ENCODE measurements around the gene HOXD1. TPM values are rescaled to one million over a fixed set of nuclear protein-coding genes. Genes with fewer than 3 reads are reported as not detected.

Gene HOXD1
- total and polyA plus RNA-seq, 2 donors (not counting 3 experiments of a cell fraction or from before 2014, with no cell fraction given), result 6.6 to 10.4 TPM

- H3K4me3 ChIP-seq (replicated peaks in 1 of 3; ENCODE audit: insufficient read depth in 1 of 3, low read depth in 1 of 3, low read length in 3 of 3), result peak overlapping the region in 2 of 3 experiments; percentile 73 to 91
- ChIA-PET POLR2A (interaction anchor here (0.7 to 2.5 kb wide), 7 partner anchors 47 to 514 kb away, joined by 3 to 13 read pairs (median 3); no protein-coding TSS in a partner anchor), CTCF (interaction anchor here (0.6 to 9.3 kb wide), 47 partner anchors 11 to 1173 kb away, joined by 3 to 338 read pairs (median 4); partner anchors contain the start of genes HOXD1, HOXD4, HOXD8 and MTX2)
- intact Hi-C loops (cut with micrococcal nuclease) (loop anchor here (1.0 to 2.0 kb wide), 9 partner anchors 39 to 512 kb away; partner anchors contain the start of genes HOXD1 and MTX2), dilution Hi-C loops (cut with MboI; ENCODE audit: extremely low pct_ligation_motif_present, low sequenced_read_pairs) (loop anchor here (25.0 kb wide), 1 partner anchor 497 kb away; no protein-coding TSS in a partner anchor)
- FAIRE-seq (no peak), DNase-seq (ENCODE audit: low read depth, low spot score) (peak; percentile 61)
- H4K20me1 ChIP-seq (replicated peaks; ENCODE audit: control insufficient read depth, extremely low read depth, insufficient read depth, low read length), result no peaks in the 10 kb centered on the region
- TF ChIP-seq CTCF (IDR thresholded peaks at IDR 0.05; ENCODE audit: extremely low read depth in 1 of 2, insufficient read depth in 1 of 2, low read depth in 1 of 2, low read length in 2 of 2), result no peak
- TF ChIP-seq GATA2 (IDR thresholded peaks at IDR 0.05; ENCODE audit: insufficient read depth, insufficient read length, low read depth, low read length), result no peak
- peak overlapping the region; percentile 66 for H3K9ac ChIP-seq (replicated peaks; ENCODE audit: extremely low read depth, insufficient read depth, low read length)
- BruUV-seq (replicated peaks), result no TSS peak
- peak overlapping the region; percentile 52 for H2AFZ ChIP-seq (ENCODE audit: low read depth, low read length)
- H3K9me3 ChIP-seq (replicated peaks; ENCODE audit: control insufficient read depth, insufficient read depth, low read length), result no peaks in the 10 kb centered on the region
- H3K36me3 ChIP-seq (ENCODE audit: control insufficient read depth in 2 of 2, extremely low read depth in 1 of 2, insufficient read depth in 2 of 2, low read length in 2 of 2), result no peaks in the 10 kb centered on the region
- peak overlapping the region; percentile 99 for H3K4me2 ChIP-seq (ENCODE audit: insufficient read depth, low read length)
- H3K79me2 ChIP-seq (ENCODE audit: control insufficient read depth, insufficient read depth, low read length), result peaks cover 69% of the 10 kb centered on the region
- H3K27ac ChIP-seq (ENCODE audit: insufficient read depth, low read depth, low read length), result peak overlapping the region; percentile 73
- H3K27me3 ChIP-seq (ENCODE audit: control insufficient read depth in 2 of 2, insufficient read depth in 2 of 2, low read length in 2 of 2), result no peaks in the 10 kb centered on the region
- H3K4me1 ChIP-seq (ENCODE audit: control insufficient read depth, extremely low read depth, insufficient read depth, low read length), result peaks cover 38% of the 10 kb centered on the region
- no peaks in the 10 kb centered on the region for H3K9me1 ChIP-seq (replicated peaks; ENCODE audit: control insufficient read depth, extremely low read depth, insufficient read depth, low read length)
Measured at GRCh38 chr2:176139661-176140512, 48.6 kb upstream of the HOXD1 start.

Measured in endothelial cell of umbilical vein (primary cell).